Measurements from ENCODE around the gene ESYT2.

DNA sequence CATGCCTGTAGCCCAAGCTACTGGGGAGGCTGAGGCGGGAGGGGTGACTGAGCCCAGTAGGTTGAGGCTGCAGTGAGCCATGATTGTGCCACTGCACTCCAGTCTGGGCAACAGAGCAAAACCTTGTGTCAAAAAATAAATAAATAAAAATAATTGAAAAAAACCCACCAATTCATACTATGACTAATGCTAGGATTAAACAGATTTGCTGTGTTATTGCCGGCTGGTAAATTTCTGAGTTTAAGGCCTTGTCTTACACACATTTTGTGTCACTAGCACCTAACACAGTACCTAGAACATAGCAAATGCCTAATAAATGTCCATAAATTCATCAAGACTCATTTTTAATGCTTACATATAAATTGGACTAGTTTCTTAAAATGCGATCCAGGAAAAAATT, 8.7 kb downstream of the ESYT2 start:
- TF ChIP-seq, protein P1, sequence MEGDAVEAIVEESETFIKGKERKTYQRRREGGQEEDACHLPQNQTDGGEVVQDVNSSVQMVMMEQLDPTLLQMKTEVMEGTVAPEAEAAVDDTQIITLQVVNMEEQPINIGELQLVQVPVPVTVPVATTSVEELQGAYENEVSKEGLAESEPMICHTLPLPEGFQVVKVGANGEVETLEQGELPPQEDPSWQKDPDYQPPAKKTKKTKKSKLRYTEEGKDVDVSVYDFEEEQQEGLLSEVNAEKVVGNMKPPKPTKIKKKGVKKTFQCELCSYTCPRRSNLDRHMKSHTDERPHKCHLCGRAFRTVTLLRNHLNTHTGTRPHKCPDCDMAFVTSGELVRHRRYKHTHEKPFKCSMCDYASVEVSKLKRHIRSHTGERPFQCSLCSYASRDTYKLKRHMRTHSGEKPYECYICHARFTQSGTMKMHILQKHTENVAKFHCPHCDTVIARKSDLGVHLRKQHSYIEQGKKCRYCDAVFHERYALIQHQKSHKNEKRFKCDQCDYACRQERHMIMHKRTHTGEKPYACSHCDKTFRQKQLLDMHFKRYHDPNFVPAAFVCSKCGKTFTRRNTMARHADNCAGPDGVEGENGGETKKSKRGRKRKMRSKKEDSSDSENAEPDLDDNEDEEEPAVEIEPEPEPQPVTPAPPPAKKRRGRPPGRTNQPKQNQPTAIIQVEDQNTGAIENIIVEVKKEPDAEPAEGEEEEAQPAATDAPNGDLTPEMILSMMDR (conservative IDR thresholded peaks at IDR 0.05; ENCODE audit: low read depth, low read length) = no peak
- no peak for TF ChIP-seq EZH2 (IDR thresholded peaks at IDR 0.05; ENCODE audit: borderline replicate concordance, low read depth, low read length, poor library complexity, severe bottlenecking)

Data from A673 (cell line).